GM12892 (cell line): ENCODE data around the gene RNF32.
A peak's percentile ranks its signal among the peaks of the same experiment; 100 is the strongest.

Source experiments
- DNase-seq: peaks from one replicate; pipeline ENCODE4 v3.0.0; 2011; ENCODE audit not compliant: insufficient read length
- FAIRE-seq: peaks from 2 replicates; lab custom pipeline; 2011; peaks lifted over from hg19 to GRCh38; lab: Jason Lieb, UNC
- POLR2A ChIP-seq: IDR thresholded peaks from 2 replicates; pipeline ENCODE4 v1.6.1; 2011; ENCODE audit warnings: low read depth, low read length, control low read depth
- POLR2AphosphoS5 ChIP-seq: IDR thresholded peaks from 2 replicates; pipeline ENCODE4 v1.6.1; 2011; ENCODE audit warnings: low read depth, low read length, control low read depth
- TAF1 ChIP-seq: IDR thresholded peaks from 2 replicates; pipeline ENCODE4 v1.6.1; 2011; ENCODE audit warnings: low read depth, mild to moderate bottlenecking, control low read depth, low read length, borderline replicate concordance

The RNF32 gene

GRCh38 chr7:156702399-156702798 is 61.8 kb downstream of the RNF32 start:
- no peak for DNase-seq
- TF ChIP-seq POLR2A (no peak), TAF1 (no peak), POLR2AphosphoS5 (no peak)
- FAIRE-seq, result no peak

DNA sequence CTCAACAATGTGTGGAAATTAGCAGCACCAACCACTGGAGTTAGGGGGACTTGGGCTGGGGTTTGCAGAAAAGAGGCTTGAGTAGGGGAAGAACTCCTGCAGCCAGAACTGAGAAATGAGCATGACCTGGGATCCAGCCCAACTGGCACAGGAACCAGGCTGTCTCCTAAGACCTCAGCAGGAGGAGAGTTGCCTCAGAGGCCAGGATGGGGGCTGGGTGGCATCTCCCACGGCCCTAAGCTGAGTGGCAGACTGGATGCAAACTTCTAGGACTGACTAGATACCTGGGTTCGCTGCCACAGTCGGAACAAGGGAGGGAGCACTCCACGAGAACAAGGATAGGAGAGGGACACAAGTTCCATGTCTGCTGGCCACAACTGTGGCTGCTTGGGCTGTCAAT is 62.6 kb downstream of the RNF32 start:
- DNase-seq (no peak), FAIRE-seq (no peak)
- no peak for TF ChIP-seq POLR2AphosphoS5
- TF ChIP-seq POLR2A, result no peak
- no peak for TF ChIP-seq TAF1

GRCh38 chr7:156703773-156704482 is 63.4 kb downstream of the RNF32 start:
- DNase-seq, result no peak
- peak; percentile 38 for FAIRE-seq
- TF ChIP-seq TAF1, result no peak
- TF ChIP-seq POLR2AphosphoS5, result no peak
- no peak for TF ChIP-seq POLR2A

- FAIRE-seq, result no peak
- no peak for DNase-seq
- TF ChIP-seq POLR2A, result no peak
- TF ChIP-seq TAF1, result no peak
- no peak for TF ChIP-seq POLR2AphosphoS5
Measured at GRCh38 chr7:156722043-156722826, 81.7 kb downstream of the RNF32 start.

DNA sequence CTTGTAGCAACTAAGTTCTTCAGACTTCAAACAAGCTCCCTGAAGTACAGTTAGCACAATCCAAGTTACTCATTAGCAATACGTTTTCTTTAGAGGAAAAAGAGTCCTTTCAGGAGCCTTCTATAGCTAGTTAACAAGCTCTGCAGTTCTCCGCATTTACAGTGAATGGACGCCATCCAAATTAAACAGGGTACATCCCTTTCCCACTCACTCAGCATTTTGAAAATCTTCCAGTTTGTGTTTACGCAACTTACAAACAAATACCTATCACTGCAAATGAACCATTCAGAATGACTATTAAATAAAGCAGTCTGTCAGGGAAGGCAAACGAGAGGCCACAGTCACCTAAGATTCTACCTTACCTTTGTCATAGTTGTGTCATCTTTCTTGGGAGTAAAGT is 84.5 kb downstream of the RNF32 start:
- DNase-seq (no peak), FAIRE-seq (no peak)
- no peak for TF ChIP-seq POLR2AphosphoS5
- TF ChIP-seq TAF1, result no peak
- no peak for TF ChIP-seq POLR2A

- DNase-seq, result no peak
- FAIRE-seq, result no peak
- TF ChIP-seq TAF1 (no peak), POLR2A (no peak), POLR2AphosphoS5 (no peak)
Measured at GRCh38 chr7:156725936-156726335, 85.4 kb downstream of the RNF32 start.
